Measurements from ENCODE around the gene RAP1GAP2. TPM values are rescaled to one million over a fixed set of nuclear protein-coding genes. Genes with fewer than 3 reads are reported as not detected.
A peak's percentile ranks its signal among the peaks of the same experiment; 100 is the strongest.

RAP1GAP2 gene
- polyA plus RNA-seq, 1 of the 3 experiments (the other 2 are of a cell fraction), result 22.0 TPM

DNA sequence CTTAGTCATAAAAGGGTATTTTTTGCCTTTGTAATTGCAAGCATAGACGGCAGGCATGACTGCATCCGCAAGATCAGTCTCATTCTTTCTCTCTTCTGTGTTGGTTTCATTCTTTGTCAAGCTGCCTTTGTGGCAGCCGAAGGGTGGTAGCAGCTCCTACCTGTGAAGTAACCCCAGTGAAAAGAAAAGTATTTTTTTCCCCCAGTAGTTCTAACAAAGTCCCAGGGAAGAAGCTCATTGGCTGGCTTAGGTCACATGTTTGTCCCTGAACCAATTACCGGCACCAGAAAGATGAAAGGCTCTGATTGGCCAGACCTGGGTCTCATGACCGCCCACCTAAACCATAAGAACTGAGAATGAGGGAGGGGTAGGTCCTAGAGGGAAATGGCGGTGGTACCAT is 110.7 kb downstream of the RAP1GAP2 start:
- TF ChIP-seq RAD21 (IDR thresholded peaks at IDR 0.05; ENCODE audit: low read length) (no peak), USF1 (IDR thresholded peaks at IDR 0.05; ENCODE audit: borderline replicate concordance, low read depth) (peak; percentile 37; the same call in 1 of the 2 replicates)
- H3K4me1 ChIP-seq (ENCODE audit: control insufficient read depth in 1 of 2, insufficient read depth in 2 of 2, low read depth in 1 of 2, low read length in 1 of 2), result peaks cover 0 to 89% of the 10 kb centered on the region in 2 experiments; a peak in 1 of 4 replicates
- H3K9me2 ChIP-seq, result no peaks in the 10 kb centered on the region
- H3K9ac ChIP-seq, result no peak overlapping the region
- no peak overlapping the region for H3K4me3 ChIP-seq (ENCODE audit: low read depth in 2 of 2, low read length in 1 of 2)
- H3K79me2 ChIP-seq (ENCODE audit: insufficient read depth), result peaks cover 13% of the 10 kb centered on the region; the same call in 1 of the 2 replicates
- no peaks in the 10 kb centered on the region for H3K36me3 ChIP-seq (replicated peaks in 1 of 2; ENCODE audit: control insufficient read depth in 1 of 2, insufficient read depth in 2 of 2, low read length in 1 of 2)
- CTCF ChIA-PET, result interaction anchor here (0.7 to 17.6 kb wide), 5 partner anchors 8 to 58 kb away, joined by 3 to 177 read pairs (median 3); no protein-coding TSS in a partner anchor
- WGBS (ENCODE audit: low lambda C conversion rate), result 91% methylated on average over 6 of the region's 6 CpGs
- no peaks in the 10 kb centered on the region for H3F3A ChIP-seq (replicated peaks; ENCODE audit: insufficient read depth)
- H3K27ac ChIP-seq (ENCODE audit: low read depth in 2 of 2, low read length in 1 of 2), result peak overlapping the region in 1 of 2 experiments; percentile 97; a peak in 2 of 4 replicates
- H3K4me2 ChIP-seq, result no peak overlapping the region
- no peaks in the 10 kb centered on the region for H3K9me3 ChIP-seq
- H3K27me3 ChIP-seq (ENCODE audit: insufficient read depth), result no peaks in the 10 kb centered on the region
- POLR2A ChIA-PET, result interaction anchor here (0.6 to 6.3 kb wide), 8 partner anchors 8 to 97 kb away, joined by 3 to 69 read pairs (median 8); no protein-coding TSS in a partner anchor
- H4K20me1 ChIP-seq (ENCODE audit: insufficient read depth), result no peaks in the 10 kb centered on the region; the same call in 1 of the 2 replicates
- no peak overlapping the region for H2AFZ ChIP-seq (ENCODE audit: low read depth)
- no peak for DNase-seq

GRCh38 chr17:2909175-2909845 is 113.1 kb downstream of the RAP1GAP2 start:
- CTCF ChIA-PET, result interaction anchor here (0.7 to 17.6 kb wide), 9 partner anchors 11 to 123 kb away, joined by 3 to 177 read pairs (median 4); no protein-coding TSS in a partner anchor

DNA sequence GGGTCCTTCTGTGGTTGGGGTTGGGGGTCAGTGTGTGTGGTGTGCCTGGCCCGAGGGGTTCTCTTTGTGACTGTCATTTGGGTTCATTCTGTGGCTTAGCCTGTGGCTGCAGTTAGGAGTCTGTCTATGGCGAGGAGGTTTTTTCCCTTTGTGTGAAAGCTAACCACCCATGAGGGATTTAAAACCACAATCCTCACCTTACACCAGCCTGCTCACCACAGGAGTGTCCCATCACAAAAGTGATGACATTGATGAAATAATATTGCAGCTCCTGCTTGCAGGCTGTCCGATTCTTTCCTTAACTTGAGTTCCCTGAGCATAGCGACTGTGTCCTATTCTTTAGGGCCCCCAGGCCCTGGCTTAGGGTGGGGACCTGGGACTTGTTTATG is 113.6 kb downstream of the RAP1GAP2 start:
- Histone ChIP-seq H3K4me3 (ENCODE audit: low read depth in 2 of 2, low read length in 1 of 2) (no peak overlapping the region), H3K9me3 (no peaks in the 10 kb centered on the region), H3K9me2 (no peaks in the 10 kb centered on the region), H3K36me3 (replicated peaks in 1 of 2; ENCODE audit: control insufficient read depth in 1 of 2, insufficient read depth in 2 of 2, low read length in 1 of 2) (no peaks in the 10 kb centered on the region), H3K79me2 (ENCODE audit: insufficient read depth) (peaks cover 7% of the 10 kb centered on the region; the same call in 1 of the 2 replicates), H3K27ac (ENCODE audit: low read depth in 2 of 2, low read length in 1 of 2) (peak overlapping the region in 1 of 2 experiments; percentile 91; a peak in 3 of 4 replicates), H4K20me1 (ENCODE audit: insufficient read depth) (no peaks in the 10 kb centered on the region), H3K4me2 (no peak overlapping the region), H3K4me1 (ENCODE audit: control insufficient read depth in 1 of 2, insufficient read depth in 2 of 2, low read depth in 1 of 2, low read length in 1 of 2) (peaks cover 0 to 68% of the 10 kb centered on the region in 2 experiments; a peak in 1 of 4 replicates), H3K27me3 (ENCODE audit: insufficient read depth) (no peaks in the 10 kb centered on the region), H3F3A (replicated peaks; ENCODE audit: insufficient read depth) (no peaks in the 10 kb centered on the region), H3K9ac (no peak overlapping the region), H2AFZ (ENCODE audit: low read depth) (no peak overlapping the region)
- DNase-seq, result no peak
- 92% methylated on average over 4 of the region's 4 CpGs for WGBS (ENCODE audit: low lambda C conversion rate)
- TF ChIP-seq RXRA (IDR thresholded peaks at IDR 0.05; ENCODE audit: borderline replicate concordance, low read depth), result no peak
- POLR2A ChIA-PET, result interaction anchor here (1.0 to 1.5 kb wide), 2 partner anchors 16 to 36 kb away, joined by 3 to 4 read pairs; no protein-coding TSS in a partner anchor
- CTCF ChIA-PET, result interaction anchor here (0.8 to 17.6 kb wide), 5 partner anchors 20 to 124 kb away, joined by 3 to 177 read pairs (median 4); no protein-coding TSS in a partner anchor

More at GRCh38 chr17:2909175-2909845, 113.1 kb downstream of the RAP1GAP2 start:
- H3K4me2 ChIP-seq, result no peak overlapping the region
- H3K36me3 ChIP-seq (replicated peaks in 1 of 2; ENCODE audit: control insufficient read depth in 1 of 2, insufficient read depth in 2 of 2, low read length in 1 of 2), result no peaks in the 10 kb centered on the region
- H3K79me2 ChIP-seq (ENCODE audit: insufficient read depth), result peaks cover 9% of the 10 kb centered on the region; the same call in 1 of the 2 replicates
- H3K9ac ChIP-seq, result no peak overlapping the region
- no peaks in the 10 kb centered on the region for H3F3A ChIP-seq (replicated peaks; ENCODE audit: insufficient read depth)
- no peaks in the 10 kb centered on the region for H4K20me1 ChIP-seq (ENCODE audit: insufficient read depth)
- H3K27me3 ChIP-seq (ENCODE audit: insufficient read depth), result no peaks in the 10 kb centered on the region
- H3K27ac ChIP-seq (ENCODE audit: low read depth in 2 of 2, low read length in 1 of 2), result peak overlapping the region in 1 of 2 experiments; percentile 91; a peak in 2 of 4 replicates
- 78% methylated on average over 10 of the region's 13 CpGs for WGBS (ENCODE audit: low lambda C conversion rate)
- H3K4me3 ChIP-seq (ENCODE audit: low read depth in 2 of 2, low read length in 1 of 2), result no peak overlapping the region
- no peaks in the 10 kb centered on the region for H3K9me2 ChIP-seq
- peak; percentile 69 for DNase-seq
- no peak overlapping the region for H2AFZ ChIP-seq (ENCODE audit: low read depth)
- TF ChIP-seq MXI1 (IDR thresholded peaks at IDR 0.05; ENCODE audit: low read depth, low read length) (peak; percentile 33; the same call in 1 of the 2 replicates), MEF2A (IDR thresholded peaks at IDR 0.05; ENCODE audit: borderline replicate concordance, low read depth) (no peak), RCOR1 (IDR thresholded peaks at IDR 0.05; ENCODE audit: low read length) (peak; percentile 27; the same call in 1 of the 2 replicates), TCF12 (IDR thresholded peaks at IDR 0.05) (no peak), FOXJ3 (CRISPR knock-in tag; IDR thresholded peaks at IDR 0.05) (no peak), FOSL2 (IDR thresholded peaks at IDR 0.05; ENCODE audit: borderline replicate concordance, low read depth) (no peak), NRF1 (IDR thresholded peaks at IDR 0.05; ENCODE audit: low read depth, low read length) (no peak), RAD21 (IDR thresholded peaks at IDR 0.05; ENCODE audit: low read length) (peak; percentile 39), EP300 (IDR thresholded peaks at IDR 0.05; ENCODE audit: borderline replicate concordance in 1 of 2, low read depth in 1 of 2, low read length in 1 of 2) (peak in 1 of 2 experiments; percentile 21; a peak in 1 of 4 replicates)
- H3K4me1 ChIP-seq (ENCODE audit: control insufficient read depth in 1 of 2, insufficient read depth in 2 of 2, low read depth in 1 of 2, low read length in 1 of 2), result peaks cover 0 to 74% of the 10 kb centered on the region in 2 experiments; a peak in 1 of 4 replicates
- no peaks in the 10 kb centered on the region for H3K9me3 ChIP-seq
- POLR2A ChIA-PET, result interaction anchor here (0.6 to 1.5 kb wide), 3 partner anchors 17 to 57 kb away, joined by 3 to 4 read pairs (median 4); no protein-coding TSS in a partner anchor

All from SK-N-SH (cell line).